Adipocyte (in vitro differentiated cells): ENCODE results near the gene ZNF185.

Source experiments
- DNase-seq: peaks from one replicate; pipeline ENCODE4 v3.0.0-alpha.2; 2015; ENCODE audit warnings: low read depth
- H3K27me3 ChIP-seq: replicated peaks from 2 replicates; pipeline ENCODE4 v1.7.0; 2013; ENCODE audit warnings: mild to moderate bottlenecking, low read length, moderate library complexity; ENCODE audit not compliant: control insufficient read depth, insufficient read depth
- H3K36me3 ChIP-seq: 2 replicates; pipeline ENCODE4 v1.7.0; 2013; ENCODE audit warnings: low read length, mild to moderate bottlenecking, moderate library complexity; ENCODE audit not compliant: control insufficient read depth, insufficient read depth, severe bottlenecking
- H3K4me1 ChIP-seq: 2 replicates; pipeline ENCODE4 v1.7.0; 2013; ENCODE audit warnings: mild to moderate bottlenecking, low read length, moderate library complexity; ENCODE audit not compliant: control insufficient read depth, insufficient read depth
- H3K4me3 ChIP-seq: 2 replicates; pipeline ENCODE4 v1.7.0; 2013; ENCODE audit warnings: mild to moderate bottlenecking, low read length, moderate library complexity
- H3K9ac ChIP-seq: 2 replicates; pipeline ENCODE4 v1.7.0; 2013; ENCODE audit warnings: mild to moderate bottlenecking, low read length, moderate library complexity
- H3K9me3 ChIP-seq: 2 replicates; pipeline ENCODE4 v1.7.0; 2013; ENCODE audit warnings: mild to moderate bottlenecking, low read length, moderate library complexity; ENCODE audit not compliant: control insufficient read depth

ZNF185 gene

GRCh38 chrX:152925835-152926234 lies 28.0 kb downstream of the ZNF185 start:
- Histone ChIP-seq H3K4me3 (no peak overlapping the region), H3K36me3 (no peaks in the 10 kb centered on the region), H3K9ac (no peak overlapping the region), H3K9me3 (no peaks in the 10 kb centered on the region), H3K27me3 (peaks cover 48% of the 10 kb centered on the region), H3K4me1 (no peaks in the 10 kb centered on the region)
- no peak for DNase-seq

DNA sequence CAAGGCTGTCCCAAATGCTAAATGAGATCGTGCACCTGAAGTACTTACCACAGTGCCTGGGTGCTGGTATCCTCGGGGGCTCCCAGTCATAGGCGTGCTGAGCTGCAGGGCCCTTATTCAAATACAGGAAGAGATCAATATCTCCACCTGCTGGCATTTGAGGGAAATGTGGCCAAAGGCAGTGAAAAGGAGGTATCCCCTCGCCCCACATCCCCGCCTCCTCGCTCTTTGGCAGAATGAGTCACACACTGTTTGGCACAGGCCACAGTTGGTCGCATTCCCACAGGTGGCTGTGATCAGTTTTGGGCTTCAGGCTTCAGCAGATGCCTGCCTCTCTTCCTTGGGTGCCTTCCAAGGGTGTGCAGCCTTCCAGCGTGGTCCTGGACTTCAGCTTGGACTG lies 28.4 kb downstream of the ZNF185 start:
- Histone ChIP-seq H3K4me3 (no peak overlapping the region), H3K27me3 (peaks cover 52% of the 10 kb centered on the region), H3K4me1 (no peaks in the 10 kb centered on the region), H3K36me3 (no peaks in the 10 kb centered on the region), H3K9ac (no peak overlapping the region), H3K9me3 (no peaks in the 10 kb centered on the region)
- peak; percentile 75 for DNase-seq

- no peaks in the 10 kb centered on the region for H3K9me3 ChIP-seq
- H3K27me3 ChIP-seq: peaks cover 57% of the 10 kb centered on the region
- H3K36me3 ChIP-seq: no peaks in the 10 kb centered on the region
- no peak overlapping the region for H3K4me3 ChIP-seq
- H3K4me1 ChIP-seq: no peaks in the 10 kb centered on the region
- H3K9ac ChIP-seq: no peak overlapping the region
- no peak for DNase-seq
Observed at GRCh38 chrX:152926923-152927322, 29.1 kb downstream of the ZNF185 start.

GRCh38 chrX:152927858-152928760 lies 30.2 kb downstream of the ZNF185 start:
- Histone ChIP-seq H3K9ac (no peak overlapping the region), H3K4me1 (no peaks in the 10 kb centered on the region), H3K9me3 (no peaks in the 10 kb centered on the region), H3K36me3 (no peaks in the 10 kb centered on the region), H3K27me3 (peaks cover 51% of the 10 kb centered on the region), H3K4me3 (no peak overlapping the region)
- DNase-seq: no peak

GRCh38 chrX:152928761-152929400 lies 31.0 kb downstream of the ZNF185 start:
- Histone ChIP-seq H3K4me1 (no peaks in the 10 kb centered on the region), H3K36me3 (no peaks in the 10 kb centered on the region), H3K9me3 (no peaks in the 10 kb centered on the region), H3K4me3 (no peak overlapping the region), H3K9ac (no peak overlapping the region), H3K27me3 (peaks cover 46% of the 10 kb centered on the region)
- DNase-seq: no peak

GRCh38 chrX:152929898-152930297 lies 32.0 kb downstream of the ZNF185 start:
- Histone ChIP-seq H3K9me3 (no peaks in the 10 kb centered on the region), H3K4me1 (no peaks in the 10 kb centered on the region)
- DNase-seq: no peak

GRCh38 chrX:152930516-152930915 lies 32.6 kb downstream of the ZNF185 start:
- Histone ChIP-seq H3K9ac (no peak overlapping the region), H3K4me1 (no peaks in the 10 kb centered on the region), H3K9me3 (no peaks in the 10 kb centered on the region), H3K27me3 (peaks cover 48% of the 10 kb centered on the region), H3K36me3 (no peaks in the 10 kb centered on the region), H3K4me3 (no peak overlapping the region)
- no peak for DNase-seq

More at GRCh38 chrX:152929898-152930297, 32.0 kb downstream of the ZNF185 start:
- H3K4me3 ChIP-seq: no peak overlapping the region
- H3K27me3 ChIP-seq: peaks cover 51% of the 10 kb centered on the region
- H3K36me3 ChIP-seq: no peaks in the 10 kb centered on the region
- H3K9ac ChIP-seq: no peak overlapping the region

DNA sequence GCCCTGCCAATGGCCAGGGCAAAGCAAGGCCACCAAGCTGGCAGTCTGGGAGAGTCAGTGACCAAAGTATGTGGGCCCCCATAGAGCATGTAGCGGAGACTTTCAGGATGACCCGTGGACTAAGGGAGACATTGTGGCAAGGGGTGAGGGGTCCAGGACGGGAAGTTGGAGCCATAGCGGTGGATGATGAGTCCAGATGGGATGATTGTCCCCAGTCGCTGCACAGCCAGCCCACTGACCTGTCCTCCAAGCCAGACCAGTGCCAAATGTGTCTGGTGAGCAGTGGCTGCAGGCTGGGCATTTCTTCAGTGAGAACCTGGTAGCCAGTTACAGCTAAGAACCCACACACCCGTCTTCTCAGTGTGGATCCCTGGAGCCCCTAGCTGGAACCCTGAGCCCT lies 34.3 kb downstream of the ZNF185 start:
- Histone ChIP-seq H3K27me3 (peaks cover 50% of the 10 kb centered on the region), H3K4me3 (no peak overlapping the region), H3K36me3 (no peaks in the 10 kb centered on the region), H3K9ac (no peak overlapping the region), H3K9me3 (no peaks in the 10 kb centered on the region), H3K4me1 (no peaks in the 10 kb centered on the region)
- DNase-seq: no peak

DNA sequence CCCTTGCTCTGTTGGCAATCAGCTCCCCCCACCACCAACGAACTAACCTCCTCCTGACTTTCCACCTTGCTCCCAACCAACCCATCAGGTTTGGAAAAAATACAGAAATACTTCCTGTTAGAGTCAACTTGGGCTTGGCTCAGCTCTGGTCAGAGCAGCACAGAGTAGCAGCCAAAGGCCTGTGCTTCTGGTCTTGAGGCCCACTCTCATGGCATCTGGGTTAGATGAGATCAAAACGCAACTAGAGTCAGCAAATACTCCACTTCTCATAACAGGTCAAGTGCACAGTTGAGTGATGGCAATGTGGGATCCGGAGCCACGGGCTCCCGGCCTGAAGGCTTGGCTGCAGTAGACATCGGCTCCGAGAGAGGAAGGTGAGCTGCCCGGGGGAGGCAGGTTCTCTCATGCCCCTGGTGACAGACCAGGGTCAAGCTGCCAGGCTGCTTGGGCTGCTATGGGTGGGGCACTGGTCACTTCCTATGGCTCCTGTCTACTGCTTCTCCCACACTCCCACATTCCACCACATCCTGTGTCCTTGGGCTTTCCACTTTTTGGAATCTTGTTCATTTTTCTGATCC lies 34.8 kb downstream of the ZNF185 start:
- H3K4me1 ChIP-seq: no peaks in the 10 kb centered on the region
- DNase-seq: no peak
- no peak overlapping the region for H3K9ac ChIP-seq
- no peak overlapping the region for H3K4me3 ChIP-seq
- H3K9me3 ChIP-seq: no peaks in the 10 kb centered on the region
- H3K36me3 ChIP-seq: no peaks in the 10 kb centered on the region
- peaks cover 54% of the 10 kb centered on the region for H3K27me3 ChIP-seq

GRCh38 chrX:152936306-152936705 lies 38.4 kb downstream of the ZNF185 start:
- H3K9me3 ChIP-seq: no peaks in the 10 kb centered on the region
- DNase-seq: no peak
- H3K4me1 ChIP-seq: peaks cover 5% of the 10 kb centered on the region
- peaks cover 32% of the 10 kb centered on the region for H3K27me3 ChIP-seq
- H3K36me3 ChIP-seq: no peaks in the 10 kb centered on the region
- H3K4me3 ChIP-seq: no peak overlapping the region
- no peak overlapping the region for H3K9ac ChIP-seq

- DNase-seq: no peak
- Histone ChIP-seq H3K9me3 (no peaks in the 10 kb centered on the region), H3K4me1 (peaks cover 5% of the 10 kb centered on the region), H3K27me3 (peaks cover 27% of the 10 kb centered on the region), H3K9ac (no peak overlapping the region), H3K36me3 (no peaks in the 10 kb centered on the region), H3K4me3 (no peak overlapping the region)
Observed at GRCh38 chrX:152937236-152937635, 39.4 kb downstream of the ZNF185 start.
